GM21717 (cell line): Measurements from ENCODE around the gene ADK.
"Not testable (repeated sequence)": the region's sequence is repeated elsewhere in the genome, so short reads cannot be mapped to it uniquely, and the experiment has no call there.

Source experiments
- ATAC-seq: cut with Tn5 transposase; IDR thresholded peaks from one replicate; pipeline ENCODE4 v1.9.1; 2021; ENCODE audit warnings: mild to moderate bottlenecking, moderate library complexity; ENCODE audit not compliant: unreplicated experiment

ADK gene

DNA sequence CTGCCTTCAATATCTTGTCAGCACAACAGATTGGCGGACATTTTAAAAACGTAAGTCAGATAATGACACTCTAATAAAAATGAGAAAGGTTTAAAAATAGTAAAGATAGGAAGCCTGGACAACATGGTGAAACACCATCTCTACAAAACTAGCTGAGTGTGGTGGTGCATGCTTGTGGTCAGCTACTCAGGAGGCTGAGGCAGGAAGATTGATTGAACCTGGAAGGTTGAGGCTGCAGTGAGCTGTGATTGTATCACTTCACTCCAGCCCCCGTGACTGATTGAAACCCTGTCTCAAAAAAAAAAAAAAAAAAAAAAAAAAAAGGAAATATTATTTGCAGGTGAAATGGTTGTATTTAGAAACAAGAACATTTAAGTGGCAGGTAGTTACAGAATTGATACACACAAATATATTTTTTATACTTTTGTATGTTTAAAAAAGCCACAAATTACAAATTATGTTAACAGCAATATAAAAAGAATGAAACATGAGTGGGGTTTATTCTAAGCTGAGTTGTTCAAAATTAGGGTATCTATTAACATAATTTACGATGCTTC, 141.9 kb downstream of the ADK start:
- ATAC-seq: no peak

DNA sequence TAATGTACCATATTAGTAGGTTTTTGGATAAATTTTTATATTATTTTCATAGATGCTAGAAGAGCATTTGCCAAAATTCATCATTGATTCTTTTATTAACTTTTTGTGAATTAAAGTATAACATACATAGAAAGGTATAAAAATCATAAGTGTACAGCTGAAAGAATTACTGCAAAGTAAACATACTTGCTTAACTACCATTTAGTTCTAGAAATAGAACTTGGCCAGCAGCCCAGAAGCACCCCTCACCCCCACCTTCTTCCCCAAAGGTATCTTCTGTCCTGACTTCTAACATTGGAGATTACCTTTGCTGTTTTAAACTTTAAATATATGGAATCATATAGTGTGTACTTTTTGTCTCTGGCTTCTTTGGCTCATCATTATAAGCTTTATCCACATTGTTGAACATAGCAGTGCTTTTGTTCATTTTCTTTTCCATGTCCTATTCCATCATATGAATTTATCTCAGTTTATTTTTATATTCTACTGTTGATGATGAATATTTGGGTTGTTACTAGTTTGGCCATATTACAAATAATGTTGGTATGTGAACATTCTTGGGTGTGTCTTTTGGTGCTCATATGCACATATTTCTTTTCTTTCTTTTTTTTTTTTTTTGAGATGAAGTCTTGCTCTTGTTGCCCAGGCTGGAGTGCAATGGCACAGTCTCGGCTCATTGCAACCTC, 142.8 kb downstream of the ADK start:
- ATAC-seq: no peak

DNA sequence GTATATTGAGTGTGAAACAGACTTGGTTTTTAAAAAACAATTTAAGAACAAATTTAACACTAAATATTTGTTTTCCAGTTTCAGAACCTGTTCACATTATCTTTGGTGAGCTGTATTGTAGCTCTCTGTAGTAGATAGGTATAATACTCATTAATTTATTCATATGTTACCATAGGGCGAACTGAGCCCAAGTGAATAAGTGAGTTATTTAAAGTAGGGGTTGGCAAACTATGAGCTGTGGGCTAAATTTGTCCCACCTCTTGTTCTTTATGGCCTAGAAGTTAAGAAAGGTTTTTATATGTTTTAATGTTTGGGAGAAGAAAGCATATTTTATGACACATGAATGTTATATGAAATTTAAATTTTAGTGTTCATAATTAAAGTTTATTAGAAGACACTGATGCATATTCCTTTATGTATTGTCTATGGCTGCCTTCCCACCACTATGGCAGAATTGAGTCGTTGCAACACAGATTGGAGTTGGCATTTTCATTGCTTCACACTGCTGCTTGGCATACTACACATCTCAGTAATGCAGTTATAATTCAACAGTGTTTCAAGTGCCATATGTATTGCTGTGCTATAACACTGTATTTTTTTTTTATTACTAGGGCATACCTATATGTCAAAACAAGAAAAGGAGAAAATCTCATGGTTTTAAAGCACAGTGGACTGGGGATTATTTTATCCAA, 146.5 kb downstream of the ADK start:
- no peak for ATAC-seq

DNA sequence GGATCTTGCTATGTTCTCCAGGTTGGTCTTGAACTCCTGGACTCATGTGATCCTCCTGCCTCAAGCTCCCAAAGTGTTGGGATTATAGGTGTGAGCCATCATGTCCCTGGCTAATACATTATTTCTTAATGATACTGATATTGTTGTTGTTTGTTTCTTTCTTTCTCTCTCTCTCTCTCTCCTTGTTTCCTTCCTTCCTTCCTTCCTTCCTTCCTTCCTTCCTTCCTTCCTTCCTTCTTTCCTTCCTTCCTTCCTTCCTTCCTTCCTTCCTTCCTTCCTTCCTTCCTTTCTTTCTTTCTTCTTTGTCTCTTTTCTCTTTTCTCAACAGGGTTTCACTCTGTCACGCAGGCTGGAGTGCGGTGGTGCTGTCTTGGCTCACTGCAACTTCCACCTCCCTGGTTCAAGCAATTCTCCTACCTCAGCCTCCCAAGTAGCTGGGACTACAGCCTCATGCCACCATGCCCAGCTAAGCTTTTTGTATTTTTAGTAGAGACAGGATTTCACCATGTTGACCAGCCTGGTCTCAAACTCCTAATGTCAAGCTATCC, 149.1 kb downstream of the ADK start:
- ATAC-seq: not testable (repeated sequence)

DNA sequence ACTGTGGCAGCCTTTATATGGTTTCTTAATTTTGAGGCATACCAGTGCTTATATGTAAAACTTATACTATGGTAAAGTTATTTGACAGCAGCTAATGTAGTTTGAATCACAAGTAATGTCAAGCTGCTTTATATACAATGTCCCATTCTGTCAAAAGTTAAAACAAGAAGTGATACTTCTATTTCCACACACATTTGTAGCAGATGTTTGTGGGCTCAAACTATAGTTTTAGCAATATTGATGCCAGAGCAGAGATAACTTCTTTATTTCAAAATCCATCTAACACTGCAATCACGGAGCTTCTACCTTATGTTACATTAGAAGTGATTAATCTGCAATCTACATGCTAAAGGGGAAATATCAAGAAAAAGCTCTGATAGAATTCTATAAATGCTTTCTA, 149.6 kb downstream of the ADK start:
- no peak for ATAC-seq

DNA sequence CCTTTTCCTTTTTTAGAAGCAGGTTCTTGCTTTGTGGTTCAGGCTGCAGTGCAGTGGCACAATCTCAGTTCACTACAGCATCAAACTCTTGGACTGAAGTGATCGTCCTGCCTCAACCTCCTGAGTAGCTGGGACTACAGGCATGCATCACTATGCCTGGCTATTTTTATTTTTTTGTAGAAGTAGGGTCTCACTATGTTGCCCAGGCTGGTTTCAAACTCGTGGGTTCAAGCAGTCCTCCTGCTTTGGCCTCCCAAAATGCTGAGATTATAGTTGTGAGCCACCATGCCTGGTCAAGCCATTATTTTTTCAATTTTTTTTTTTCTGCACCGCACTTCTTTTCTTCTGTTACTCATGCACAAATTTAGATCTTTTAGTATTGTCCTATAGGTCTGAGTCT, 154.7 kb downstream of the ADK start:
- ATAC-seq: no peak

DNA sequence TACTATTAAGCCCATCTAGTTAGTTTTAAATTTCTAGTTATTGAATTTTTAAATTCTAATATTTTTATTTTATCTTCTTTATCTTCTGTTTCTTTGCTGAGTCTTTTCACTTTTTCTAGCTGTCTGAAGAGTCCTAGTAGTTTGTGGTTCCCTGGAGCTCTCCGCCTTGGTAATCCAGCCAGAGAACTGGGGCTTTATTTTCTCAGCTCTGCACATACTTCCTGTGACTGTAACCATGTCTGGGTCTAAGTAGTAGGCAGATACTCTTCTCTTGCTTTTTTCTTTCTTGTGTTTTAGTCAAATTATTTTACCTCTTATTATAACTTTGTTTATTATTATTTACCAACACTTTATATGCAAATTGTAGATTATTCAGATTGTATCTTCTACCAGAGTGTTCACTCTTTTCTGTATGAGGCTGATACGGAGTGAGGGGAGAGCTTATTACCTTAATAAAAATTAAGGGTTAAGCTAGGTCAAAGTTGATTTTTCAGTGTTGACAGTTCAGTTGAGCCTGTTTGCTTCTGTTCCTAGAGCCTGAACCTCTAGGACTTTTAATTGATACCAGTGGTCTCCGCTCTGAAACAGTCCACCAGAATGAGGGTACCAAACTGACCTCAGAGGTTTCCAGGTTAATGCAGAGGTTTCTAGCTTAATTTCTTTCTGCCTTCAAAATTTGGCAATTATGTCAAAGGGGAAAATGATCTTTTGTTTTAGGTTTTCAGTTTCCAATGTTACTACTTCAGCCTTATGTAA, 155.4 kb downstream of the ADK start:
- ATAC-seq: no peak

DNA sequence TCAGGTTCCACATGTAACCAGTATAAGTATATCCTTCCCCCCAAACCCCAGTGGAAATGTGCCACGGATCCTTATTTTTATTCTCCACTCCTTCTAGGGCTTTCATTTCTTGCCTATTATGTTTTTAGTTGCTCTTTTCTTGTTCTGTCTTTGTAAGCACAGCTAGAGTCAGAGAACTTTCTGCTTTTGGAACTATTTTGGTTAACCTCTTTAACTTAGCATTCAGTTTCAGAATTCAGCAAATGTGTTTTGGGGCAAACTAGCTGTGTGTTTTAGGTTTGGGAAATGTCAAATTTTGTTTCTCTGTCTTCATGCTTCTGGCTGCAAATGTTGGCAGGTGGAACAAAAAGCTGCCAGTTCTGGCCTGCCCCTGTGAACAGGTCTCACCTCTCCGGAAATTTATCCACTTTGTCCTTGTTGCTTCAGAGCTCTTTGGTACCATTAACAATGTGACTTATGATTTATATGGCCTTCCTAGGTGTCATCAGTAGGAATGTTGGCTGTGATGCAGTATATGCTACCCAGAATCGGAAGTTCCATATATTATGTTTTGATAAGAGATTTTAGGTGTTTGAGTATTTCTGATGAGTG, 156.1 kb downstream of the ADK start:
- ATAC-seq: no peak

DNA sequence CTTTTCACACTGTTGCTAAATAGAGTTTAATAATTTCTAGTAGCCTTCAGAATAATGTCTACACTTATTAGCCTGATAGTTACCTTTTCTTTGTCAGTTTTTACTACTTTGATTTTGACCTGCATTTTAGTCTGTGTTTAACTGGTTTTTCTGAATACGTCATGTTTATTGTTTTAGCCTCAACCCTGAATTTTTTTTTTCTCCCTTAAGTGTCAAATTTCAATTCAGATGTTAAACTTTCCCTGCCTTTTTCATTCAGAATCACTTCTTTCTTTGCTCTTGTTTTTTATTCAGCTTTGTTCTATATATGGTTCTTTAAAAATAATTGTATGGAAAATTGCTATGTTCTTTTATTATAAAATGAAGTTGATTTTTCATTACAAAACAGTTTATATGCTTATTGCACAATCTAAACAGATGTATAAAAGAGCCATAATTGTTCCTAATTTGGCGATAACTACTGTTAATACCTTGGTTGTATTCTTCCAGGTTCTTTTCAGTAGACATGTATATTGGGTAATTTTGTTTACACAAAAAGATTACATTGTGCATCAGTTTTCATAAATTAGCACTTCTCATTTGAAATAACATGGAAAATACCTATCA, 159.7 kb downstream of the ADK start:
- no peak for ATAC-seq

DNA sequence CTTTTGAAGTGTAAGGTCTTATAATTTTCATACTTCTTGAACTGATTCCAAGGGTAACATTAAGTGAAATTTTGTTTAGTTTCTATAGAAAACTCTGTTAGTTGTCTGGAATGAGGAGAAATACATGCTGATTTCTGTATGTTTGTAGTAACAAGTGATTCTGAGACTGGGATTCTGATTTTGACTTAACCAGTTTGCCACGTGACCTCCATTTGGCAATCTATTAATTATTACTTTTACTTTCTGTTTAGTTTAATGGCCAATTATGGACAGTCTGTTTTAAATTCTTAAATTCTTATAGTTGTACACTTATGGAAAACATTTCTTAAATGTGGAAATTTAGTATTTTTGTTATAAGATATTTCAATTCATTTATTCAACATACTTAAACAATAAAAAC, 163.1 kb downstream of the ADK start:
- ATAC-seq: no peak

DNA sequence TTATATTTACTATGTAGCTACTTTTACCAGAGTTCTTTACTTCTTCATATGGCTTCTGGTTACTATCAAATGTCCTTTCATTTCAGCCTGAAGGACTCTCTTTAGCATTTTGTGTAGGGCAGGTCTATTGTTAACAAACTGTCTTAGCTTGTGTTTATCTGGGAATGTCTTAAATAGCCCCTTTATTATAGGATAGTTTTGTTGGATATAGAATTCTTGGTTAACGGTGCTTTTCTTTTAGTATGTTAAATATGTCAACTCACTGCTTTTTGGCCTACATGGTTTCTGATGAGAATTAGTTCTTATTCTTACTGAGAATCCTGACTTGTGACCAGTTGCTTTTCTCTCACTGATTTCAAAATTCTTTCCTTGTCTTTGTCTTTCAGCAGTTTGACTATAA, 169.0 kb downstream of the ADK start:
- ATAC-seq: no peak

DNA sequence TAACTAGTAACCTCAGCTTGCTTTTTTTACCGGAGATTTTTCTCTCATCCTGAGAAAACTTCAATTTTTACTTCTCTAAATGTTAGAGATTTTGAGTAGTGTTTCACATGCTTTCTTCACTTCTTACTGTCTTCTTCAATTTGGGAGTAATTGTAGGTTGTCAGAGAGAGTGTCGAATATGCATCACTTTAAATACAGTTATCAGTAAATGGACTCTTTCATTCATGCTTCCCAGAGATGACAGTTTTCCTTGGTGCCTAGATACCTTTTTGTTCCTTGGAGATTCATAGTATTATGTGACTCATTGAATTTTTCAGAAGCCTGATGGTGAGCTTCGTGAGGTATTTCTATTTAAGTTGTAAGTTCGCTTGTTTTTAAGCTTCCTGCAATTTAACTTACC, 169.7 kb downstream of the ADK start:
- no peak for ATAC-seq

DNA sequence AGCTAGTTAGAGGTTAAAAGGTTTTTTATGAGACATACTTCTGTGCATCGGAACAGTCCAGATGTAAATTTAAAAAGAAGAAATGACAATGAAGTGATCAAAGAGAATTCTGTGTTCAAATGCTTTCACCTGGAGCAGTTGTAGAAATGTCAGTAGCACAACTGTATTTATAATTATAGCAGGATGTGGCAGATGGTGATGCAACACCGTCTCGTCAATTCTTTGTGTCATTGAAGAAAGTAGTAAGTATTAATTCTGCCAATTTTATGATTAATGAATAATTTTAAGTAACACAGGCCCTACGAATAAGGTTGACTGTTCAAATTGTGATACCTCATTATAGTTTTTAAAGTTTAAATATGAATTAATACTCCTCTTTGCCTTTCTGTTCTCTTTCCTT, 171.1 kb downstream of the ADK start:
- ATAC-seq: no peak

DNA sequence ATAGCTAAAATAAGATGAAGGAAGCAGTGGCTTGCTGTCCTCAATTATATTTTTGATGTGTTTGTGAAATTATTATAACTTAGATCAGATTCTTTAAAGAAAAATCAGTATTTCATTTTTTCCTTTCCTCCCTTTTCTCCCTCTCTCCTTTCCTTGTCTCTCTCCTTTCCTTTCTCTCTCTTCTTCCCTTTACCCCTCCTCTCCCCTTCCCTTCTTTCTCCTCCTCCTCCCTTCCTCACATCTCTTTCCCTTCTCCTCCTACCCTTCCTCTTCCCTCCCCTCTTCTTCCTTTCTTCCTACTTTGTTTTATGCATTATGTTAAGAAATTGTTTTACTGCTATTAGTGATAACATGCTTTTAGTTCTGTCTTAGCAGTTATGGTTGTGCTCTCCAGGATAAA, 171.5 kb downstream of the ADK start:
- no peak for ATAC-seq

DNA sequence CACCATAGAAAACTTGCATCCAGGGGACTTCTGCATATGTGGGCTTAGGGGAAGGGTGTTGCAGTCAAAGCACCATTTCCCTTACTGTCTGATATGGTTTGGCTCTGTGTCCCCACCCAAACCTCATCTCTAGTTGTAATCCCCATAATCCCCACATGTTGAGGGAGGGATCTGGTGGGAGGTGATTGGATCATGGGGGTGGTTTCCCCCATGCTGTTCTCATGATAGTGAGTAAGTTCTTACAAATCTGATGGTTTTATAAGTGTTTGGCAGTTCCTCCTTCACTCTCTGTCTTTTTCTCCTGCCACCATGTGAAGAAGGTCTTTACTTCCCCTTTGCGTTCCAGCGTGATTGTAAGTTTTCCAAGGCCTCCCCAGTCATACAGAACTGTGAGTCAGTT, 177.4 kb downstream of the ADK start:
- ATAC-seq: no peak

DNA sequence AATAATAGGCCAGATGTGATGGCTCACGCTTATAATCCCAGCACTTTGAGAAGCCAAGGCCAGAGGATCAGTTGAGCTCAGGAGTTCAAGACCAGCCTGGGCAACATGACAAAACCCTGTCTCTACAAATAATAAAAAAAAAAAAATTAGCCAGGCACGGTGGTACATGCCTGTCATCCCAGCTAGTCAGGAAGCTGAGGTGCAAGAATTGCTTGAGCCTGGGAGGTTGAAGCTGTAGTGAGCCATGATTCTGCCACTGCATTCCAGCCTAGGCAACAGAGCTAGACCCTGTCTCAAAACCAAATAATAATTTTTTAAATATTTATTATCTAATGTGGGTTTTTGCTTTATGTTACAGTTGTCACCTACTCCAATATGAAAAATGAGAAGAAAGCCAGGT, 178.9 kb downstream of the ADK start:
- ATAC-seq: no peak

DNA sequence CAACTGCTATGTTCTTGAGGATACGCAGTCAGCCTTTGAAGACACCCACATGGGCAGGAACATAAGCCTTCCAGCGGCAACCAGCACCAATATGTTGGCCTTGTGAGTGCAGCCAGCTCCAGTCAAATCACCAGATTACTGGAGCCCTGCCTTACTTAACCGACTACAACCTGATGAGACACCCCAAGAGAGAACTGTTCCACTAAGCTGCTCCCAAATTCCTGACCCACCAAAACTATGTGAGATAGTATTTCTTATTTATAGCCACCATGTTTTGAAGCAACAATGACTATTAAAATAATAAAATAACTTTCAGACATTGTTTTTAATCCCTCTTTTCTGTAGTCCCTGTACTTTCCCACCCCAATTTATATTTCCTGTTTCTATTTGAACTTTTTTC, 179.6 kb downstream of the ADK start:
- no peak for ATAC-seq

DNA sequence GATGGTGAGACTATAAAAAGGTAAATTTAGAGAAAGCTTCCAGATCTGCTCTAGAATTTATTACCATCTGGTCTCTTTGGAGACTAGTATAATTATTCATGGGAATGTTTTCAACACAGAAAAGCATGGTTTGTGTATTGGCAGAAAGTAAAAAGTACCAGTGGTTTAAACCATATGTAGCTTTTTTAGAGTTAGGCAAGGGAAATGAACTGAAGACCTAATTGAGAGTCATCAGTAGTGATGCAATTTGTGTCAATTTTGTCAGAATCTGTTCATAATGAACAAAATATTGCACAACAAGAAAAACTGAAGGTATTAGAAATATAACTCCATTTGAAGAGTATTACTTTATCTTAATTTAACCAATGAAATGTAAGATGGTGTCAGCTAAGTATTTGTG, 181.4 kb downstream of the ADK start:
- no peak for ATAC-seq

DNA sequence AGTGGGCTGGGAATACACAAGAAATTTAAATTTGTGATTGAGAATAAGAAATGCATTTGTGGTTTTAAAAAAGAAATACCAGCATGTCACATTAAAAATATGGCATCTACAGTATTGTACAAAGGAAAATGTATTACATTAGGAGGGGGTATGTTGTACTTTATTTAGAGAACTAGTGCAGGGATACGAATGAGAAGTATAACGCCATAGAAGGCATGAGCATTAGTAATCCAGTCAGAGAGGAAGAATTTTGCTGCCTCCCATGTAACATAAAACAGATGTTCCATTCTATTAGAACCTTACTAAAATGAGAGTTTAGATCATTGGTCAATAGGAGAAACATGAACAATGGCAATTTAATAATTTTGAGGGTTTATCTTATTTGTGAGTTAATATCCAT, 182.2 kb downstream of the ADK start:
- no peak for ATAC-seq

DNA sequence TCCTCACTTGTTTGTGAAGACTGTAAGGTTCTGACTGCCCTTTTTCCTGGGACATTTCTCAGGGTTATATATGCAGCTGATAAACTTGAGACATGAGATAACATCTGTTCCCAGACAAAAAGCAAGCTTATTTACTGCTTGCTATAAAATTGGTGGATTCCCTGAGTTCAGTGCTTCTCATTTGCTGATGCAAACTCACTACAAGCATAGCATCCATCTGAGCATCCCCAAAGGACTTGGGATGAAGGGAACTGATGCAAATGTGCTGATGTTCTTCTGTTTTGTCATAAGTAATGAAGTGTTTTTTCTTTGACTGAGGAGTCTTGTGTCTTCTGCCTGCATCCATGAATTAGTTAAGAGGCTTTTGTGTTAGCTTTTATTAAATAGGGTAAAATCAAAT, 183.2 kb downstream of the ADK start:
- ATAC-seq: no peak

DNA sequence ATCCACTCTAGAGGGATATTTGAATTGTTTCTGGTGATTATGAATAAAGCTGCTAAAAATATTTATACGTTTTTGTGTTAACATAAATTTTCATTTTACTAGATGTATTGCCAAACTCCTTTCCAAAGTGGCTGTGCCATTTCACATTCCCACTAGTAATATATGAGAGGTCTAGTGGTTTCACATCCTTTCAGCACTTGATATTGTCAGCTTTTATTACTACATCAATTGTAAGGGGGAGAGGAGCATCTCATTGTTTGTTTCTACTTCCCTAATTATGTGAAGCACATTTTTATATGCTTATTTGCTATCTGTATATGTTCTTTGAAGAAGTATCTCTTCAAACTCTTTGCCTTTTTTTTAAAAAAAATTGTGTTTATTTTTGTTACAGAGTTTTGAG, 184.5 kb downstream of the ADK start:
- ATAC-seq: no peak
